Activated T-cell treated with anti-CD3 and anti-CD28 coated beads, Interleukin-2, amount 50 U/mL, for 48 hours (primary cell): ENCODE measurements around the gene ROM1.
A peak's percentile ranks its signal among the peaks of the same experiment; 100 is the strongest.

Source experiments
- DNase-seq, 2 experiments: peaks; one replicate each; pipeline ENCODE4 v3.0.0-alpha.2; 2020

Gene ROM1

DNA sequence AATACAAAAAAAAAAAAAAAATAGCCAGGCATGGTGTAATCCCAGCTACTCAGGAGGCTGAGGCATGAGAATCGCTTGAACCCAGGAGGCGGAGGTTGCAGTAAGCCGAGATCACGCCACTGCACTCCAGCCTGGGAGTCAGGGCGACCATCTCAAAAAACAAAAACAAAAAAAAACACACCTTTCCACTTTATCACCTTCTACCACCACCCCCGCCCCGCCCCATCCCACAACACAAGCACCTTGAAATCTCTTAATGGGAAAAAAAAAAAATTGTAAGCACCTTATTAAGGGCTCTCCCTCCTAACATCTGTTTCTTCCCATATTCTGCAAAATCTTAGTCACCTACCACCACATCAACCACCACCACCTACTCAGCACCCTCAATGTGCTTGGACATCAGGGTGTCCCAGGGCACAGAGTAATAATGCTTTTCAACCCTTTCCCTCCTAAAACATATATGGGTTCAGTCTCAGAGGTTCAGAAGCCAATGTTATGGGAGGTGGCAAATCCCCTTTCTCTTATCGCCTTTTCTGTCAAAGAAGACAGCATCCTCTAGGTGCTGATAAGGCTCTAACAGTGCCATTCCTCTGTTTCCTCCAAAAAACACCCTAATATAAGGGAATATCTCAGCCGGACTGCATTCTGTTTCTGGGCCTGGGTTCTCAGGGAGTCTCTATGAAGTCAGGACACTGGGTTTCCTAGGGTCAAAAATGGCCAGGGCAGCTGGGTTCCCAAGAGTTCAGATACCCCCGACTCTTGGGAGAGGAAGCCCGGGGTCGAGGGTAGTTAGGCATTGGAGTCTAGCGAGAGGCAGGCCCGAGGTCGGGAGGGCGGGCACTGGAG is 39.3 kb downstream of the ROM1 start:
- DNase-seq, result peak in 1 of 2 experiments; percentile 38

GRCh38 chr11:62654297-62654696 is 41.2 kb downstream of the ROM1 start:
- no peak for DNase-seq

- DNase-seq, result no peak
Measured at GRCh38 chr11:62656796-62657429, 43.9 kb downstream of the ROM1 start.

DNA sequence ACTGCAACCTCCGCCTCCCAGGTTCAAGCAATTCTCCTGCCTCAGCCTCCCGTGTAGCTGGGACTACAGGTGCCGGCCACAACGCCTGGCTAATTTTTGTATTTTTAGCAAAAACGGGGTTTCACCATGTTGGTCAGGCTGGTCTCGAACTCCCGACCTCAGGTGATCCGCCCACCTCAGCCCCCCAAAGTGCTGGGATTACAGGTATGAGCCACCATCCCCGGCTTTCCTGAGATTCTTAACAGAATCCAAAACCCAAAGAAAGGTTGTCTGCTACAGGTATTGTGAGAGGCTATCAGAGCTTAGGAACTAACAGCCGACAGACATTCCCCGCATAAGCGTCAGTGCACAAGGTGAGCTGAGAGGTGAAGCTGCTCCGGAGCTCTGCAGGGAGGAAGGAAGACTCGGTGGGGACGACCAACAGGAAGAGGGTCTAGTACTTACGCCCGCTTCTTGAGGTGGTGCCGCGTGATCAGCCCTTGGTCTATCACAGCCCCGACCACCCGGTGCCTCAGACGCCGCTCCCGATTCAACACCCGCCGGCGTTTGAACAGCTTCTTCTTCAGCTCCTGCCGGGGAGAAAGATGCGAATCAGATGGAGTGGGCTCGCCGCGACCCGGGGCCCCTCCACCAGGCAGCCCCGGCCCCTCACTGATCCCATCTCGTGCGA is 51.5 kb downstream of the ROM1 start:
- DNase-seq, result no peak
